ENCODE results near the gene TRPM1.

Gene TRPM1

DNA sequence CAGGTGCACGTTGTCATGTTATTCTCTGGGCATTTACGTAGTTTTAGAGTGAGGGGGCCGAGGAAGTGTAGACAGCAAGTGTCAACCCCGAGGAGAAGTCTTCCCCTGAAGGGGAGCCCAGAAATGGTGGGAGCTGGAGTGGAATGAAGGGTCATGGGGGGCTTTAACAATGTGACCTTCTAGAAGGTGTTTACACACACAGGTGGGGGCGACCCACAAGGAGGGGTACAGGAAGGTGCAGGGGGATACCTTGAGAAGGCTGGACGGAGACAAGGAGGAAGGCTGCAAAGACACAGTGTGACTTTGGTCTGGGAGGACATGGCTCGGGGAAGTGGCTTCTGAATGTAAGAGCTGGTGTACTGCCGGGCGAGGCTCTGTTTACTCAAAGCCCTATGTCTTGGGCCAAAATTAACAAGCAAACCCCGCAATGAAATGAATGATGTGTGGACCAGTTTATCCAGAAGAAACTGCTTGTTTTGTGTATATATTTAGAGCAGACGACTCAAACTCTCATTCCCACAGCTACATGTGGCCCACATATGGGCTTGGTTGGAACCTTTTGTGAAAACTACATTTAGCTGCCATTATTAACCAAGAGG lies 18.7 kb downstream of the TRPM1 start:
- DNase-seq (ENCODE audit: extremely low read depth, low read depth), result no peak

DNA sequence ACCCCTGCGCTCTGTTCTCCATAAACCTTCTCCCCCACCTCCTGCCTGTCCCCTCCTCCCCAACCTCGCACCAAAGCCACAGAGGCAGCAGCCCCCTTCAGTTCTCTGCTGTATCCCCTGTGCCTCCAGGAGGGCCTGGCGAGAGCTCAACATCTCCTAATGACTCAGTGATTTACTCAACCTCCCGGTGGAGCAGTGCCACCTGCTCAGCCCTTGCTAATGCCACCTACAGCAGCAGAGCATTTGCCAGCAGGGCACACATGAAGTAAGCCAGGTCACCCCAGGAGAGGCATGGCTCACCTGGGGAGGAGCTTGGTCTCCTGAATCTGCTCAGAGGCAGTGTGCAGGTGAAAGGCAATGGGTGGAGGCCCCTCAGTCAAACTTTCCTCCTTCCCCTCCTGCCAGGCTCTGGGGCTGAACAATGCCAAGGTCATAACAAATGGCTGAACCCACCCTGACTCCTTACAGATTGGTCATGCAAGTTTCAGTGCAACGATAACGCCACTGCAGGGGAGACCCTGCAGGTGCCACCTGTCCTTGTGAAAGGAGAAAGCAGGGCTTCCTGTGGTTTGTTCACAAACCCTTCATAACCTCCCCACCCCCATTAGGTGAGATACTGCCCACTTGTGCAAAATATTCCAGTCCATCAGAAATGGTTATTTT lies 19.8 kb downstream of the TRPM1 start:
- no peak for DNase-seq (ENCODE audit: extremely low read depth, low read depth)
- TF ChIP-seq, protein P1, sequence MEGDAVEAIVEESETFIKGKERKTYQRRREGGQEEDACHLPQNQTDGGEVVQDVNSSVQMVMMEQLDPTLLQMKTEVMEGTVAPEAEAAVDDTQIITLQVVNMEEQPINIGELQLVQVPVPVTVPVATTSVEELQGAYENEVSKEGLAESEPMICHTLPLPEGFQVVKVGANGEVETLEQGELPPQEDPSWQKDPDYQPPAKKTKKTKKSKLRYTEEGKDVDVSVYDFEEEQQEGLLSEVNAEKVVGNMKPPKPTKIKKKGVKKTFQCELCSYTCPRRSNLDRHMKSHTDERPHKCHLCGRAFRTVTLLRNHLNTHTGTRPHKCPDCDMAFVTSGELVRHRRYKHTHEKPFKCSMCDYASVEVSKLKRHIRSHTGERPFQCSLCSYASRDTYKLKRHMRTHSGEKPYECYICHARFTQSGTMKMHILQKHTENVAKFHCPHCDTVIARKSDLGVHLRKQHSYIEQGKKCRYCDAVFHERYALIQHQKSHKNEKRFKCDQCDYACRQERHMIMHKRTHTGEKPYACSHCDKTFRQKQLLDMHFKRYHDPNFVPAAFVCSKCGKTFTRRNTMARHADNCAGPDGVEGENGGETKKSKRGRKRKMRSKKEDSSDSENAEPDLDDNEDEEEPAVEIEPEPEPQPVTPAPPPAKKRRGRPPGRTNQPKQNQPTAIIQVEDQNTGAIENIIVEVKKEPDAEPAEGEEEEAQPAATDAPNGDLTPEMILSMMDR (IDR thresholded peaks at IDR 0.05; ENCODE audit: low read depth, low read length), result no peak

More for the DNA sequence above, 18.7 kb downstream of the TRPM1 start:
- TF ChIP-seq, protein P1 (IDR thresholded peaks at IDR 0.05; ENCODE audit: low read depth, low read length), result no peak

DNA sequence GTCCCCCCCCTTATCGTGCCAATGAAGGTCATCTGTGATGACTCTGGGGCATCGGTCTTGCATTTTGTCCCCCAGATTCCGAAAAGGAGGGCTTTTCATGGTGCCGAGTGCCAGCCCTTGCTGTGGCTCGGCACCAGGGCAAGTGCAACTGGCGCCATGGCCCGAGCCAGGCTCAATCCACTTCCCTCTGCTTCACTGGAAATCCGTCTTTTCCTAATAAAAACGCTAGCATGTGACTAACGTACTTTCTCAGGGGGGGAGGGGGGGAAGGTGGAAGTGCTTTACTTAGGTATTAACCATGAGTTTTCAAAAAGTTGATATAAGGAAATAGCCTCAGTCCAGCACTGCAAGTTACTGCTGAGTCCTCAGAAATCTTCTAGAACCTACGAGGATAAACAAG lies 20.5 kb downstream of the TRPM1 start:
- no peak for DNase-seq (ENCODE audit: extremely low read depth, low read depth)
- TF ChIP-seq, protein P1 (IDR thresholded peaks at IDR 0.05; ENCODE audit: low read depth, low read length), result no peak

DNA sequence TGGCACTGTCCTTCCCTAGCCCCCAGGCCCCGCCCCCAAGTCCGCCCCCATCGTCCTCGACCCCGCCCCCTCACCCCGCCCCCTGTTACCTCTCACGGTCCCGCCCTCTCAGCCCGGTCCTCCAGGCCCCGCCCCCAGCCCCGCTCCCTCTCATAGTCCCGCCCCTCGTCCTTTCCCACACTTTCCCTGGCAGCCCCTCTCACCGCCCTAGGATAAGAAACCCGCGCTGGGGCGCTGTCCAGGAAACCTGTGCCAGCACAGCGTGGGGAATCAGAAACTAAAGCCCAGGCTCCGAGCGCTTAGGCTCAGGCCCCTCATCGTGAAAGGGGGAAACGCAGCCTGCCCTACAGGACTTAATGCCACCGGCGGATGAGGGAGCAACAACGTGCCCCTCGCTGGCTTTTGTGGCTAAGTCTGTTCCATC lies 20.9 kb downstream of the TRPM1 start:
- TF ChIP-seq, protein P1 (IDR thresholded peaks at IDR 0.05; ENCODE audit: low read depth, low read length), result no peak
- no peak for DNase-seq (ENCODE audit: extremely low read depth, low read depth)

DNA sequence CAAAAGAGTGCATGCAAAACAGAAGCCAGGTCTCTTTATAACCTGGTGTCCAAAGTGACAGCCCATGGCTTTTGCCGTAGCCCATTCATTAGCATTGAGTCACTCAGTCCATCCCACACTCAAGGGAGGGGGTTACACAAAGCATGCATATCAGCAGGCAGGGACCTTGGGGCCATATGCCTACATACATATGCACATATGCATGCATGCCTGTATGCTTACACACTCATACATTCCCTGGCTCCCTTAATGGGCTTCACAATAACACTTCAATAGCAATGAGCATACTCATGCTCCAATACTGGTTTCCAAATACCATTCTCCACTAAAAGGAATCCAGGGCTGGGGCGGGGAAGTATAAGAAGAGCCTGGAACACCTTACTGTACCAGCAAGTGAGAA lies 22.0 kb downstream of the TRPM1 start:
- TF ChIP-seq, protein P1 (IDR thresholded peaks at IDR 0.05; ENCODE audit: low read depth, low read length), result no peak
- no peak for DNase-seq (ENCODE audit: extremely low read depth, low read depth)

DNA sequence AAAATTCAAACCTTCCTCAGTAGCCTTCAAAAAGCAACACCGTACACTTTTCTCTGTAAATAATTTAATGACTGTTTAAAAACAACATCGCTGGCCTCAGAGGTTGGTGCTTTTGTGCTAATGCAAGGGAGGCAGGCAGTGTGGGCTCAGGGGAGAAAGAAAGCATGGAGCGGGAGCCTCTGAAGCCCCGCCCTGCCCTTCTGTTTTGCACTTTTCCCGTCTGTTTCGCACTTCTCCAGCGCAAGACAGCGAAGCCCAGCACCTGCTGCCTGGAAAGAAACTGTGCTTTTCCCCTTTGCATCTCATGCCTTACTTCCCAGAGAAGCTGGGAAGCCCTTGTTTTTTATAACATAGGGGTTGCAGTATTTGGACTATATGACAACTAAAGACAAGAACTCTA lies 23.1 kb downstream of the TRPM1 start:
- TF ChIP-seq, protein P1 (IDR thresholded peaks at IDR 0.05; ENCODE audit: low read depth, low read length), result no peak
- no peak for DNase-seq (ENCODE audit: extremely low read depth, low read depth)

- TF ChIP-seq, protein P1 (IDR thresholded peaks at IDR 0.05; ENCODE audit: low read depth, low read length), result no peak
- no peak for DNase-seq (ENCODE audit: extremely low read depth, low read depth)
These were observed 23.6 kb downstream of the TRPM1 start for GRCh38 chr15:31077941-31078340.

Measured in AG09319 (cell line).